ENCODE measurements around the gene KRT82.

GRCh38 chr12:52401526-52401925, 4.6 kb downstream of the KRT82 start:
- TF ChIP-seq TAF1 (IDR thresholded peaks at IDR 0.05; ENCODE audit: borderline replicate concordance, insufficient read depth, low read length) (no peak), POLR2AphosphoS5 (IDR thresholded peaks at IDR 0.05; ENCODE audit: low read depth, low read length) (no peak), REST (IDR thresholded peaks at IDR 0.05; ENCODE audit: insufficient read depth in 1 of 2, low read depth in 2 of 2, low read length in 2 of 2) (no peak), SIN3A (IDR thresholded peaks at IDR 0.05; ENCODE audit: borderline replicate concordance, insufficient read depth, low read length) (no peak), FOXP2 (optimal IDR thresholded peaks at IDR 0.05; ENCODE audit: borderline replicate concordance, extremely low read depth, extremely low read length, insufficient read depth) (no peak)
